Keratinocyte (primary cell): Measurements from ENCODE around the gene CKM. TPM values are rescaled to one million over a fixed set of nuclear protein-coding genes. Genes with fewer than 3 reads are reported as not detected.
A peak's percentile ranks its signal among the peaks of the same experiment; 100 is the strongest.

Experiments used
- DNase-seq: peaks from one replicate; pipeline ENCODE4 v3.0.0-alpha.2; 2011; ENCODE audit warnings: low read depth, missing footprints, low spot score
- FAIRE-seq: peaks from 2 replicates; lab custom pipeline; 2011; peaks lifted over from hg19 to GRCh38; lab: Jason Lieb, UNC
- H2AFZ ChIP-seq: 2 replicates; pipeline ENCODE4 v1.6.0; 2012; ENCODE audit warnings: low read length, control low read depth, inconsistent platforms; ENCODE audit not compliant: control insufficient read depth
- H3K27ac ChIP-seq: 2 replicates; pipeline ENCODE4 v1.5.1; 2011; ENCODE audit warnings: low read length; ENCODE audit not compliant: control insufficient read depth, insufficient read depth
- H3K27me3 ChIP-seq: 3 replicates; pipeline ENCODE4 v1.6.0; 2011; ENCODE audit warnings: low read length; ENCODE audit not compliant: control insufficient read depth, insufficient read depth; ENCODE audit errors: extremely low read depth
- H3K36me3 ChIP-seq, 2 experiments: 2 replicates in 1 of 2; 3 replicates in 1 of 2; pipeline ENCODE4 v1.5.1; 2011; ENCODE audit warnings: low read length in 2 of 2, mild to moderate bottlenecking in 1 of 2; ENCODE audit not compliant: control insufficient read depth in 2 of 2, insufficient read depth in 2 of 2; ENCODE audit errors: extremely low read depth in 1 of 2
- H3K4me1 ChIP-seq: 3 replicates; pipeline ENCODE4 v1.5.1; 2011; ENCODE audit warnings: low read length; ENCODE audit not compliant: control insufficient read depth, insufficient read depth; ENCODE audit errors: extremely low read depth
- H3K4me2 ChIP-seq: 3 replicates; pipeline ENCODE4 v1.6.0; 2011; ENCODE audit warnings: low read depth, low read length; ENCODE audit not compliant: control insufficient read depth, insufficient read depth; ENCODE audit errors: extremely low read depth
- H3K4me3 ChIP-seq, 3 experiments: fragments of 200-600 bp in 1 of 3; sonication (generic) in 1 of 3; 2 replicates in 2 of 3; 3 replicates in 1 of 3; pipeline ENCODE4 v1.5.1; 2011 to 2016; ENCODE audit warnings: low read length in 3 of 3, mild to moderate bottlenecking in 3 of 3, control low read depth in 2 of 3, inconsistent platforms in 1 of 3, low read depth in 1 of 3, mixed read lengths in 1 of 3, mixed run types in 1 of 3, moderate library complexity in 1 of 3; ENCODE audit not compliant: control insufficient read depth in 2 of 3, insufficient read depth in 2 of 3; ENCODE audit errors: extremely low read depth in 1 of 3
- H3K79me2 ChIP-seq: 2 replicates; pipeline ENCODE4 v1.6.0; 2012; ENCODE audit warnings: low read length; ENCODE audit not compliant: control insufficient read depth, insufficient read depth
- H3K9ac ChIP-seq: 3 replicates; pipeline ENCODE4 v1.6.0; 2011; ENCODE audit warnings: low read length; ENCODE audit not compliant: control insufficient read depth, insufficient read depth; ENCODE audit errors: extremely low read depth
- H3K9me1 ChIP-seq: 3 replicates; pipeline ENCODE4 v1.6.0; 2011; ENCODE audit warnings: low read length; ENCODE audit not compliant: control insufficient read depth, insufficient read depth; ENCODE audit errors: extremely low read depth
- H3K9me3 ChIP-seq: 2 replicates; pipeline ENCODE4 v1.5.1; 2012; ENCODE audit warnings: low read depth, low read length; ENCODE audit not compliant: control insufficient read depth
- H4K20me1 ChIP-seq: 3 replicates; pipeline ENCODE4 v1.6.0; 2011; ENCODE audit warnings: low read length; ENCODE audit not compliant: control insufficient read depth, insufficient read depth; ENCODE audit errors: extremely low read depth
- CTCF ChIP-seq, 3 experiments: IDR thresholded peaks in 1 of 3; conservative IDR thresholded peaks in 1 of 3; optimal IDR thresholded peaks in 1 of 3; 2 replicates in 2 of 3; 3 replicates in 1 of 3; pipeline versions ENCODE3 to v1.5.1; 2011; ENCODE audit warnings: low read length in 3 of 3, mild to moderate bottlenecking in 3 of 3, moderate library complexity in 2 of 3, control low read depth in 1 of 3, inconsistent platforms in 1 of 3; ENCODE audit not compliant: insufficient read depth in 2 of 3; ENCODE audit errors: extremely low read depth in 1 of 3
- EZH2 ChIP-seq: IDR thresholded peaks from one replicate; pipeline ENCODE4 v1.6.1; 2012; ENCODE audit warnings: inconsistent platforms, mild to moderate bottlenecking, low read length, moderate library complexity
- dilution Hi-C: fragments of 300-500 bp; cut with MboI; formaldehyde crosslinking; loops from one replicate; pipeline ENCODE4 v1.7.0; 2020; ENCODE audit warnings: low sequenced_read_pairs; ENCODE audit not compliant: extremely low pct_ligation_motif_present
- polyA plus RNA-seq, 5 experiments: library from polyadenylated mRNA; depleted of rRNA in 3 of 5; stranded (reverse) in 3 of 5; stranded (forward) in 1 of 5; unstranded in 1 of 5; fragments of >200 nt; gene quantifications; 1 replicate in 1 of 5; 2 replicates in 3 of 5; 3 replicates in 1 of 5; pipeline versions ENCODE4 v1.2.1 to v1.2.3, GENCODE V29; 2011 to 2012; ENCODE audit warnings: missing spikeins in 2 of 5, low read depth in 1 of 5, low replicate concordance in 1 of 5

The CKM gene
- polyA plus RNA-seq, 1 donor (not counting 4 experiments of a cell fraction or from before 2014, with no cell fraction given) = not detected

GRCh38 chr19:45323671-45324081, 1.0 kb upstream of the CKM start:
- H2AFZ ChIP-seq = peak overlapping the region; percentile 26

GRCh38 chr19:45322311-45322710, 364 bp downstream of the CKM start:
- Histone ChIP-seq H3K79me2 (no peaks in the 10 kb centered on the region), H3K9me3 (no peaks in the 10 kb centered on the region), H3K27me3 (peaks cover 10% of the 10 kb centered on the region), H3K4me3 (no peak overlapping the region), H2AFZ (no peak overlapping the region), H3K27ac (no peak overlapping the region), H3K4me2 (no peak overlapping the region), H3K36me3 (no peaks in the 10 kb centered on the region), H3K9ac (no peak overlapping the region), H3K9me1 (no peaks in the 10 kb centered on the region), H4K20me1 (no peaks in the 10 kb centered on the region), H3K4me1 (no peaks in the 10 kb centered on the region)
- DNase-seq (no peak), FAIRE-seq (no peak)
- dilution Hi-C loops = no loop called here
- TF ChIP-seq CTCF (optimal IDR thresholded peaks at IDR 0.05 in 1 of 3, IDR thresholded peaks at IDR 0.05 in 1 of 3, conservative IDR thresholded peaks at IDR 0.05 in 1 of 3; ENCODE audit: extremely low read depth in 1 of 3, insufficient read depth in 2 of 3, low read length in 3 of 3) (no peak), EZH2 (no peak)

More at GRCh38 chr19:45323671-45324081, 1.0 kb upstream of the CKM start:
- no peaks in the 10 kb centered on the region for H3K36me3 ChIP-seq
- TF ChIP-seq EZH2 = no peak
- TF ChIP-seq CTCF (optimal IDR thresholded peaks at IDR 0.05 in 1 of 3, IDR thresholded peaks at IDR 0.05 in 1 of 3, conservative IDR thresholded peaks at IDR 0.05 in 1 of 3; ENCODE audit: extremely low read depth in 1 of 3, insufficient read depth in 2 of 3, low read length in 3 of 3) = no peak
- dilution Hi-C loops = no loop called here
- no peak overlapping the region for H3K9ac ChIP-seq
- no peaks in the 10 kb centered on the region for H3K79me2 ChIP-seq
- peak overlapping the region in 1 of 3 experiments; percentile 34 for H3K4me3 ChIP-seq
- DNase-seq (no peak), FAIRE-seq (no peak)
- H3K9me1 ChIP-seq = no peaks in the 10 kb centered on the region
- peak overlapping the region; percentile 58 for H3K4me2 ChIP-seq
- no peak overlapping the region for H3K27ac ChIP-seq
- no peaks in the 10 kb centered on the region for H4K20me1 ChIP-seq
- H3K27me3 ChIP-seq = peaks cover 10% of the 10 kb centered on the region
- no peaks in the 10 kb centered on the region for H3K4me1 ChIP-seq
- H3K9me3 ChIP-seq = no peaks in the 10 kb centered on the region
